ENCODE results near the gene ITPRIPL2.

The ITPRIPL2 gene

DNA sequence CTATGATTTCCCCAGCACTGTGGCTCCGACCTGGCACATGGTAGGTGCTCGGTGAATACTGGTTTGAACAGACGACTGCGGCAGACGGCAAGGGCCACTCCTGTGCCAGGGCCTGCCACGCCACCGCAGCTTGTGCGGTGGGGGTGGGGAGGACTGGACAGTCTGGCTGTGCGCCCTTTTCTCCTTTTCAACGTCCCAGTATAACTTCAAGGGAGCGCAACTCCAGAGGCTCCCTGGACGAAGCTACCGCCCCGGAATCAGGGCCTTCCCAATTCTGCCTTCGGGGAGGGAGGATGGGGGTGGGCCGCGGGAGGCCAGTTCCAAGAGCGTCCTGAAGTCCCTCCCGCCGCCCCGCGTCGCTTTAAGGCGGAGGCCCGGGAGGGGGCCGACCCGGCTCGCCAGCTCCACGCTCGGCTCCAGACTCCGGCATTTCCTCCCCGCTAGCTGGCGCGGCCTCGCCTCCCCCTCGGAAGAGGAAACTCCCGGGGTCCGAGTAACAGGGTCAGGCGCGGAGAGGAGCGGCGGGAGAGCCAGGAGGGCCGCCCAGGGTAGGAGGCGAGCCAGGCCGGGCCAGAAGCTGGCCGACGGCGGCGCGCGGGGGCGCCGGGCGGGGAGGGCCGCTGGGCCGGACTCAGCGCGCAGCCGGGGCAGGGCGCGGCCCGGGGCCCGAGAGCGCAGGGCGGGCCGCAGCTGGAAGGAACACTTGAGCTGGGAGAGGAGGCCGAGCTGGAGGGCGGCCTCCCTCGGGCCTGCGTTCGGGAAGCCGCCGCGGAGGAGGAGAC is at the start of gene ITPRIPL2:
TSS of gene ITPRIPL2 (plus strand) at position 388 of the 782 bp plus-strand sequence. CDS start 498 bp downstream, outside the sequence.
- DNase-seq = peak in 1 of 2 experiments; percentile 69

DNA sequence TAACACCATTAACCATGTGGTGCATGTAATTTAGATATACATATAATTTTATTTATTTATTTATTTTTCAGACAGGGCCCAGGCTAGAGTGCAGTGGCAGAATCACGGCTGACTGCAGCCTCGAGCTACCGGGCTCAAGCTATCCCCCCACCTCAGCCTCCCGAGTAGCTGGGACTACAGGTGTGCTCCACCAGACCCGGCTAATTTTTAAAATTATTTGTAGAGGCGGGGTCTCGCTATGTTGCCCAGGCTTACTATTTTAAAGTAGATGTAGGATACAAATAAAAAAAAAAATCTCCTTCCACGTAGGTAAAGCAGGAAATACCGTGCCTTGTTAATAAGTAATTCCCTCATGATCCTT is 46.8 kb upstream of the ITPRIPL2 start:
- no peak for DNase-seq

DNA sequence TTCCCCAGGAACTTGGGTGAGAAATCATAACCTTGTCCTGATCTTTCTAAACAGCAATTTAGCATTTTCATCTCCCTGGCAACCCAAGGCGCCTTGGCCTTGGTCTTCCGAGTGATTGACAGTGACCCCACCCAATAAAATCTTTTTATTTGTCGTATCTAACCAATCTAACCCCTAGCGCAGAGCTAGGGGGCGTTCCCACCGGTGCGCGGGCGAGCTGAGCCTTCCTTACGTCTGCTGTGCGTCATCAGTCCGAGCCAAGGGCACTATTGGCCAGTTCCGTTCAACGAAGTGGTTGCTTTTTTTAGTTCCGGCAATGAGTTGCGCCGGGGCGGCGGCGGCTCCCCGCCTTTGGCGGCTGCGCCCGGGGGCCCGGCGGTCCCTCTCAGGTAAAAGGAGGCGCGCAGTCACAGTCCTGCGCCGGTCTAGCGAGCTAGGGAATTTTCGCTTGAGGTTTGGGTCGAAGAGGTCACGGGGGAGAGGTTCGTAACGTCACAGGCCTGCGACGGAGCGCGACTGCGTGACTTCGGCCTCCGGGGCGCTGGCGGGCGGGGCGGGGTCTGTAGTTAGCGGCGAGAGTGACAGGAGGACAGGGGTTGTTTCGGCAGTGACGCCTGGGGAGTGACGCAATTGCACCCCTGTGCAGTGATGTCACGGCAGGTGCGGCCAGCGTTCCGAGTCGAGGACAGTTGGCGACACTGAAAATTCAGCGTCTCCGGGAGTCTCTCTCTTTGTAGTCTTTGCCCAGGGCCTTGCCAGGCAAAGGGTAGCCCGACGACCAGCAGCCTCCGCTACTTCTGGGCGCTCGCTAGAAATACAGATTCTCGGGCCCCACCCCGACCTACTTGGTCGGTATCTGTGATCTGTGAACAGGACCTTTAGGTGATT is 46.2 kb upstream of the ITPRIPL2 start, which contains the start of gene COQ7:
TSS of gene COQ7 (plus strand) at position 266 of the 888 bp plus-strand sequence. CDS start at position 317, 51 bp downstream.
- DNase-seq = peak; percentile 90 to 96

DNA sequence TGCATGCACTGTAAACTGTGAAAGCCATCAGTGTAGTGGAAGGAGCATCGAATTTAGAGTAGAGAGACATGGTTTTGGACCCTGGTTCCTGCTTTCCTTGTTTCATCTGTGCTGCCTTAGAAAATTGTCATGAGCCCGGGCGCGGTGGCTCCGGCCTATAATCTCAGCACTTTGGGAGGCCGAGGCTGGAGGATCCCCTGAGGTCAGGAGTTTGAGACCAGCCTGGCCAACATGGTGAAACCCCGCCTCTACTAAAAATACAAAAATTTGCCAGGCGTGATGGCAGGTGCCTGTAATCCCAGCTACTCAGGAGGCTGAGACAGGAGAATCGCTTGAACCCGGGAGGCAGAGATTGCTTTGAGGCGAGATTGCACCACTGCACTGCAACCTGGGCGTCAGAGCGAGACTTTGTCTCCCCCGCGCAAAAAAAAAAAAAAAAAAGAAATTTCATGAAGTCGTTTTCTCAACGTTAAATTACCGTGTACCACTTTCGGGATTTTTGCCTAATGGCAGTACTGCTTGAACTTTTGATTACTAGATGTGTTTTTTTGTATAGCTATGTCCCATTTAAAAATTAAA is 45.4 kb upstream of the ITPRIPL2 start:
- no peak for DNase-seq

DNA sequence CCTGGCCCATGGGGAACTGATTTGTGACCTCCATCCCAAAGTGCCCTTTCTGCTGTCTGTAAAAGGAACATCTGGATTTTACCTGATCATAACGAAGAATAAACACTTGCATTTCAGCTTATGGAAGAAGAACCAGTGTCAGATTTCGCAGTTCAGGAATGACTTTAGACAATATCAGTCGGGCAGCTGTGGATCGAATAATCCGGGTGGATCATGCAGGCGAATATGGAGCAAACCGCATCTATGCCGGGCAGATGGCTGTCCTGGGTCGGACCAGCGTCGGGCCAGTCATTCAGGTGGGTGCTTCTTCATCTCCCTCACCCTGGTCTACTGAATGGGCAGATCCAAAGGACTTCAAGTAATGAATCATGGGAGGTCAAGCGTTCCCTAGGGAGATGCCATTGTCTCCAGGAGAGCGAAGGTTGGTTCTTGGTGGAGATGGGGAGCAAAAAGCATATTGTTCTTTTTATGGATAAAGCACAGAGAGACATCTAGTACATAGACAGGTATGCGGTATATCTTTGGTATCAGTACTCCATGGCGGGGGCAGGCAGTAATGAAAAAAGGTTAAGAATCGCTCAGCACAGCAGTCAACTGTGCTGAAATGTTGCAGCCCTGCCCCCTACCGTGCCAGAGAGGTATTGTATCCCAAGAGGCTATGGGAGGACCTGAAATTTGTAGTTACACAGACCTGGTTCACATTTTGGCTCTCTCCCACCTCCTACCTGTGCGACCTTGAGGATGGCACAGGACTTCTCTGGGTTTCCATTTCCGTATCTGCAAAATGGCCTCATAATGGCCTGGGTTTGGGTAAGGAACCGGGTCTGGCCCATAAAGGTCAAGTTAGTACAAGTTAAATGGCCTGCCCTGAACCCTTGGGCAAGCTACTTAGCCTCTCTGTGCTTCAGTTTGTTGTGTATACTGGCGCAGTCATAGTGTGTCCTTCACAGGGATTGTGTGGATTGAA is 41.7 kb upstream of the ITPRIPL2 start:
- DNase-seq = peak in 1 of 2 experiments; percentile 23

DNA sequence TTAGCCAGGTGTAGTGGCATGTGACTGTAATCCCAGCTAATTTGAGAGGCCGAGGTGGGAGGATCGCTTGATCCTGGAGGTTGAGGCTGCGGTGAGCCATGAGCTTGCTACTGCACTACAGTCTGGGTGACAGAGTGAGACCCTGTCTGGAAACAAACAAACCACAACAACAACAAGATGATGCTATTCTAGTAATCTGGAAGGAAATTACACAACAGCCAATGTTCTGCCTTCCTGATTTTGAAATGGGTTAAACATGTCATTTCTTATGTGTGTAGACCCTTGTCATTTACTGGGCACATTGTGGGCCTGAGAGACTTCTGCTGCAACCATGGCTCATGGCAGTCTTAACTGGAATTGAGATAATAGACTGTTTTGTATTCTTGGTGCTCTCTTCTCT is 40.4 kb upstream of the ITPRIPL2 start:
- no peak for DNase-seq

DNA sequence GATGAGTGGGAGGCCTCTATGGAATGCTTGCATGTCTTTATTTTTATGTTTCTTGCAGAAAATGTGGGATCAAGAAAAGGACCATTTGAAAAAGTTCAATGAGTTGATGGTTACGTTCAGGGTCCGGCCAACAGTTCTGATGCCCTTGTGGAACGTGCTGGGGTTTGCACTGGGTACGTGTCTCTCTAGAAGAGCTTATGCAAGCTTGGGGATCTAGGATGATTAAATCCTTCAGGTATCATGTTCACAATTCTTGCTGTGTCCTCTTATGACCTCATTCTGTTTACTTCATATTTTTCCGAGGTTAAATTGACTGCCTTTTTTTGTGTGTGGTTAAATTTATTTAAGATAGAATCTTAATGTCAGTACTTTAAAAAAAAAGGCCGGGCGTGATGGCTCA is 39.9 kb upstream of the ITPRIPL2 start:
- no peak for DNase-seq

DNA sequence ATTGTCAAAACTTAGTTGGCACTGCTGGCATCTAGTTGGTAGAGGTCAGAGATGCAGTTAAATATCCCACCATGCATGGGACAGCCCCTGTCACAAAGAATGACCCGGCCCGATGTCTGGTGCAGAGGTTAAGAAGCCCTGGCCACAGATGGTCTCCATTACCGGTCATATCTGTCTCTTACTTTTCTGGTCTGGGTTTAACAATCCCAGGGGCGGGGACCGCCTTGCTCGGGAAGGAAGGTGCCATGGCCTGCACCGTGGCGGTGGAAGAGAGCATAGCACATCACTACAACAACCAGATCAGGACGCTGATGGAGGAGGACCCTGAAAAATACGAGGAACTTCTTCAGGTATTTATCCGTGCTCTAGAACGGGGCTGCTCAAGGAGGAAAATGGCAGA is 38.3 kb upstream of the ITPRIPL2 start:
- DNase-seq = no peak

DNA sequence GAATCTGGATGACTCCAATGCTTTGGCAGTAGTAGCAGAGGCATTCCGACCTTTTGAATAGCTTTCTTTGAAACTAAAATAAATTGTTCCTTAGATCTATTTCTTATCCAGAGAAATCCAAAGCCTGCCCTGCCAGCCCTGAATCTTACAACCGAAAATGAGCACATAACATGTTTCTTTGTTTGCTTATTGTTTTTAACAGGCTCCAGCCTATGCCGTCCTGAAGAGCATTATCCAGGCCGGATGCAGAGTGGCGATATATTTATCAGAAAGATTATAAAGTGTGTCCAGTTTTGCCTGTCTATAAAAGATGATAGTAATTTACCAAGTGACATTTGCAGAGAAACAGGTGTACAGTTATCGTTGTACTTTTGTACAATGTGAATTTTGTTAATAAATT is 35.9 kb upstream of the ITPRIPL2 start:
- DNase-seq = no peak

DNA sequence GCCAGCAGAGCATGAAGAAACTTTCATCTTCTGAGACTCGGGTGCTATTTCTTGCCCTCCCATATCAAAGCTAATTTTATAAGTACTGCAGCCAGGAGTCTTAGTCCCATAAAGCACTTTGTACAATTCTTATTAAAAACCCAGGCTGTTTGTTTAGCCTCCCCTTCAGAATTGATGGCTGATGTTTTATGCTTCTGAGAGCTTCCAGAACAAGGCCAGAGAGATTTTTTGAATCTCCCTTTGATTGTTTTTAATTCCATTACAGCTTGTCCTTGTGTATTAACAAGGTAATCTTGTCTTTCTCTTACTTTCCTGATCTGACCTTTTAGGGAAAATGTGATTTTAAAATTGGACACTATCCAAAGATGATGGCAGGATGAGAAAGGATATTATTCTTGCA is 30.1 kb upstream of the ITPRIPL2 start:
- no peak for DNase-seq

DNA sequence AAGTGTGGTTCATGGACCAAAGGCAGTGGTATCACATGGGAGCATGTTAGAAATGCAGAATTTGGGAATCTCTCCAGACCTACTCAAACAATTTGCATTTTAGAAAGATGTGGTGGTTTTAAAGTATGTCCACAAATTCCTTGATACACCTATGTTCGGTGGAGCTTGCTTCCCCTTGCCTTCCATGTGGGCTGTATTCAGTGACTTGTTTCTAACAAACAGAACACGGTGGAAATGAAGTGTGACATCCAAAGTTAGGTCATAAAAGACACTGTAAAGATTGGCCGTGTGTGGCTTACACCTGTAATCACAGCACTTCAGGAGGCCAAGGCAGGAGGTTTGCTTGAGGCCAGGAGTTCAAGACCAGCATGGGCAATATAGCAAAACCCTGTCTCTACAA is 29.6 kb upstream of the ITPRIPL2 start:
- no peak for DNase-seq

DNA sequence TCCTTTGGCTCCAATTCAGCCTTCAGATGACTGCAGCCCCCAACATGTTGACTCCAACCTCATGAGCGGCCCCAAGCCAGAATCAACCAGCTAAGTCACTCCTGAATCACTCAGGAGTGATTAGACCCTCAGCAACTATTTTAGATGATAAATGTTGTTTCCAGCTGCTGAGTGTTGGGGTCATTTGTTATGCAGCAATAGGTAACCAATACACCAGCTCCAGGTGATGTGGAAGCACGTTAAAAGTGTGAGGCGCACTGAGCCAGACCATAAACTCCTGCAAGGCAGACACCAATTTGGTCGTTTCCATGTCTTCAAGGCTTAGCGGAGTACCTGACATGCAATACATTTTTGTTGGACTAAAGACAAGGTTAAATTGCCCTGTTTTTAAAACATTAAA is 28.9 kb upstream of the ITPRIPL2 start:
- DNase-seq = no peak

DNA sequence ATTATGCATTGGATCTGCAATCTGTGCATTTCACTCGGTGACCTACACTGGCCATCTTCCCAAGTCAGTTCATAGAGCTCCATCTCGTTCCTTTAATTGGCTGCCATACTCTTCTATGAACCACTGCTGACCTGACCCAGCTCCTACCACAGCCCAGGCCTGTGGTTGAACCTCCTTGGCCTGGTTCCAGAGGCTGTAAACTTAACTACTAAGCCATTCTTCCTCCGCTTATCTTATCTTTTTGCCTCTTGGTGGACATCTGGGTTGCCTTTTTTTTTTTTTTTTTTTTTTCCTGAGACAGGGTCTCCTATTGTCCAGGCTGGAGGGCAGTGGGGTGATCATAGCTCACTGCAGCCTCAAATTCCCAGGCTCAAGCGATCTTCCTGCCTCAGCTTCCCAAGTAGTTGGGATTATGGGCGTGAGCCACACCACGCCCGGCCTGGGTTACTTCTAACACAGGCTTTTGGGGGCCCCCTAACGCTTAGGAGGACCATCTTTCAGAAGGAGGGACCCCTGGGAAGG is 28.0 kb upstream of the ITPRIPL2 start:
- no peak for DNase-seq

DNA sequence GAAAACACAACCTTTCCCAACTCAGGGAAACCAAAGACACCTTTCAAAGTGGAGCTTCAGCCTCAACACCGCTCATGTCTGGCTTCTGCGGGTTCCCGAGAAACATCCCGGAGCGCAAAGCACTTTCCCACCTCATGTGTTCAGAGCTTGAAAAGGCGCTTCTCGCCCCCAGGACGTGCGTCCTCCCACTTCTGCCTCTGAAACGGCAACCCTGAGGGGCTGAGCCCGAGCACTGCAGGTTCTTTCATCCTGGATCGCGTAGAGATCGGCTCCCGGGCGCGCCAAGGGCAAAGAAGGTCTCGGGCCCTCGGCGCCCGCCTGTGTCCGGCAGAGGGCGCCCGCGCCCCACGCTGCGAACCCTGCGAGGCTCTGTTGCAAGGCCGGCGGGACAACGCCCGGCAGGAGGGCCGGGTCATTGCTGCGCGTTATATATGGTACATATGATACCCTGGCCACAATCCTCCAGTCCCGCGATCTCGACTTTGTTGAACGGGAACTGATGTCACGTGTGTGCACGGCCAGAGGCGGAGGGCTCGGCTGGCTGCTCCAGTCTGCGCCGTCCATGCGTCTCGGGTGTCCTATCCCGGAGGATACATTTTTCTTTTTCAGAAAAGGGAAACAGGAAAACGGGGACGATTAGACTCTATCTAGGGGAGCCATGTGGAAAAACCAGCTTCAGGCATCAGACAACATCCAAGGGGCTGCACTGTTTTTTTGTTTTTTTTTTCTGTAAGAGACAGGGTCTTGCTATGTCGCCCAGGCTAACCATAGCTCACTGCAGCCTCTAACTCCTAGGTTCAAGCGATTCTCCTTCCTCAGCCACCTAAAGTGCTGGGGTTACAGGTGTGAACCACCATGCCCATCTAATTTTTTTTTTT is 27.2 kb upstream of the ITPRIPL2 start:
- DNase-seq = peak in 1 of 2 experiments; percentile 60

DNA sequence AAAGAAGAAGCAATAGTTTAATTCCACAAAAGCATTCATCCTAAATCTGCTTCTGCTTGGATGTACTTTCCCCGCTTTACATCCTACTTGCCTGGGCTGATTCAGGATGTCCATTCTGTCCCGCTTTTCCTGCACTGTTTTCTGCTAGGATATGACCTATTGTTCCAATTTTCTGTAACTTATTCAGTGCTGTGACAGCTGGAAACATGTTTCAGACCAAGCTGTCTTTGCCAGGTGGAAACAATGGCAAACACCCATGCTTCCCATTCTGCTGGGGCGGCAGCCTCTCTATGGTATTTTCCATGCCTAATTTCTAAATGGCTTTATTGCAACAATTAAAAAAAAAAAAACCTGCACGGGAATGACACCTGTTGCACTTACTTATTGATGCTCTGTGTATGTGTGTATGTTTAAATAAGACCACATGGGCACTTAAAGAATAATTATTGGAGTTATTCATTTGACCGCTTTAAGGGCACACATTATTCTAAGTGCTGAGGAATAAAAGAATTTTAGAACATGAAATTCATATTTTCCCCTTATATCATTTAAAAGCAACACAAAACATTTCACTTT is 25.3 kb upstream of the ITPRIPL2 start:
- no peak for DNase-seq

DNA sequence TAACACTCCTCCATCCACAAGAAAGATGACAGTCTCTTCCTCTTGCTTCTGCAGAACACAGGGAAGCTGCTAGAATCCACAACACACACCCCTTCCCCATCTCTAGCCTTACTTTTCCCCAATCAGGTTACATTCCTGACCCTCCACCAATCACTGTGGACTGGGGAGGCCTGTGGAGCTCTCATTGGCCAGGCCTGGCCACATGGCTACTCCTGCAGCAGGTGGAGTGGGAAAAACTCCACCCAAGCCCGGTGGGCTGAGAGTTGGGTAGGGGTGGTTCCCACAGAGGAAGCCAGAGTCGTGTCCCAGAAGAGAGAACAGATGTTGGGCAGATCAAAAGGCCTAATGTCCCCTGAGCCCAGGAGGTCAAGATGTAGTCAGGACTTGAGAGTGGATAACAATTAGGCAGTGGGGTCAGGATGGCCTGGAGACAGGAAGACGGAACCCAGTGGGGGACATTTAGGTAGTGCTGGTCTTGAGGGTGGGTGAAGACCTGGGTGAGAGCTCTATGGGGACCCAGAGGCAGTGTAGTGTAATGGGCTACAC is 24.3 kb upstream of the ITPRIPL2 start:
- no peak for DNase-seq

DNA sequence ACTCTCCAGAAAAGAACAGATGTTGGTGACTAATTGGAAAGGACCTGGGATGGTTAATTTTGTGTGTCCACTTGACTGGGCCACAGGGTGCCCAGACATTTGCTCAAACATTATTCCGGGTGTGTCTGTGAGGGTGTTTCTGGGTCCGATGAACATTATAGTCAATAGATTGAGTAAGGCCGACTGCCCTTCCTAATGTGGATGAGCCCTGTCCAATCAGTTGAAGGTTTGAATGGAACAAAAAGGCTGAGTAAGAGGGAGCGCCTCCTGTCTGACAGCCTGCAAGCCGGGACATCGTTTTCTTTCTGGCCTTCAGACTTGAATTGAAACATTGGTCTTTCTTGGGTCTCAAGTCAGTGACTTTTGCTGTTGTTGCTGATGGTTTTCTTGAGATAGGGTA is 22.8 kb upstream of the ITPRIPL2 start:
- DNase-seq = no peak

DNA sequence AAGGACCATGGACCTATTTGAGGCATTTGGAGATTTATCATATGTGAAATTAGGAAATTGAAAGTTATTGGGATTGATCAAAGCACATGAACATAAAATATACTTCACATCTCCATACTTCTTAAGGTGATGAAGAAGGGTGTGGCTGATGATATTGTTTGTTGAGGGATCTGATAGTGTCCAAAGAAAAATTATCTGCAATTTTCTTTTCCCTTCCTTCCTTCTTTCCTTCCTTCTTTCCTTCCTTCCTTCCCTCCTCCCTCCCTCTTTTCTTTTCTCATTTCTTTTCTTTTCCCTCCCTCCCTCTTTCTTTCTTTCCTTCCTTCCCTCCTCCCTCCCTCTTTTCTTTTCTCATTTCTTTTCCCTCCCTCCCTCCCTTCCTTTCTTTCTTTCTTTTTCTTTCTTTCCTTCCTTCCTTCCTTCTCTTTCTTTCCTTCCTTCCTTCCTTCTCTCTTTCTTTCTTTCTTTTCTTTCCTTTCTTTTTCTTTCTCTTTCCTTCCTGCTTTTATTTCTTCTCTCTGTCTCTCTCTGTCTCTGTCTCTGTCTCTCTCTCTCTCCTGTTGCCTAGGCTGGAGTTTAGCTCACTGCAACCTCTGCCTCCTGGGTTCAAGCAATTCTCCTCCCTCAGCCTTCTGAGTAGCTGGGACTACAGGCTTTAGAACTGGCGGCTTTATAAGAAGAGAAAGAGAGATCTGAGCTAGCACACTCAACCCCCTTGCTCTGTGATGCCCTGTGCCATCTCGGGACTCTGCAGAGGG is 20.9 kb upstream of the ITPRIPL2 start:
- DNase-seq = no peak

All from SW 1271 (cell line).